GM19351 (cell line): ENCODE results near the gene NAALADL2.
"Not testable (repeated sequence)": the region's sequence is repeated elsewhere in the genome, so short reads cannot be mapped to it uniquely, and the experiment has no call there.

Source experiments
- ATAC-seq: cut with Tn5 transposase; IDR thresholded peaks from one replicate; pipeline ENCODE4 v1.9.1; 2021; ENCODE audit warnings: mild to moderate bottlenecking, moderate library complexity; ENCODE audit not compliant: unreplicated experiment

The NAALADL2 gene

DNA sequence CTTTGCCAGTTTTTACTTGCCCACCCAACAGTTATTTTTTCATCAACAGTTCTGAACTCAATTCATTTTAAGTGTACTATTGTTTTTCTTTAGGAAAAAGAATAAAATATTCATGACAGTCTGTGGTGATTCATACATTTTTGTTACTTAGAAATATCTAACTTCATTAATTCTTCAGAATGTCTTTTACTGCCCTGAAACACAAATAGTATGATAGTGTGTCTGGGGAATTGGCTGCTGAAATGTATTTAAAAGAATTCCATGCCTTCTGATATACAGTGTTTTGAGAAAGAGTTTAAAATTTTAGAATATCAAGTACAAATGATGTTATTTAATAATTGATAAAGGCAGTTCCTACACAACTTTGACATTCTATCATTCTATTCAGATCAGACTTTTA is 854.1 kb downstream of the NAALADL2 start:
- no peak for ATAC-seq

GRCh38 chr3:175716446-175716845 is 857.3 kb downstream of the NAALADL2 start:
- no peak for ATAC-seq

DNA sequence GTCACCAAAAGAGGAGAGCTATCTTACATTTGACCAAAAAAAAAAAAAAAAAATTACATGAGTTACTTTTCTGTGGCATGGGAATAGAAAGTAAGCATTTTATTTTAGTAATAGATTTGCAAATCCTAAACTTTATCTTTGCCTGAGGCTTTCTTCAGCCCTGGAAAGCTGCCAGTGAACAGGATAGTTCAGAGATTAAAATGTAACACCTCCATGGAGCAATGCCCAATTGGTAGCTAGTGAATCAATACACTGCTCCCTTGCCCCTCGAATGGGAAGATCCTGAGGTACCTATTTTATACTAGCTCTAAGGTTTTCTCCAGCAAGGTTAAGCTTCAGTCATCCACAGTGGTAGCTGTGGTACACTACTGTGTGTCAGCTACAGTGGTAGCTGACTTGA is 867.1 kb downstream of the NAALADL2 start:
- ATAC-seq, result no peak

DNA sequence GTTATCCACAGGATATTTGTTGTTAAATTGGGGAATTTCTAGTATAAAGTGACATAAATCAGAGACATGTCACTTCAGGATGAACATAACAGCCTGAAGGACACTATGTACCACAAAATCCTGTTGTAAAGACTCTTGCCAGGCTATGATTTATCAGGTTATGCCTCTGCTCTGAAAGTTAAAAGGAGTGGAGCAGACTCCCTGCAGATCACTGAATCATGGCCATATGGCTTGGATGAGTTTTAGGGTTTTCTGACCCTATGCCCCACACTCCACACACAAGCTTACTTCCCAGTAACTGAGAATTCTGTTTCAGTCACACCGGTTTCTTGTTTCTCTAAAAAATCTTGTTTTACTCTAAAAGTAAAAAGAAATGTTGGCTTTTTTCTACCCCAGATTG is 869.4 kb downstream of the NAALADL2 start:
- no peak for ATAC-seq

- ATAC-seq, result no peak
Measured at GRCh38 chr3:175729466-175729865, 870.3 kb downstream of the NAALADL2 start.

GRCh38 chr3:175731543-175731942 is 872.4 kb downstream of the NAALADL2 start:
- no peak for ATAC-seq

GRCh38 chr3:175732017-175732416 is 872.9 kb downstream of the NAALADL2 start:
- ATAC-seq, result no peak

DNA sequence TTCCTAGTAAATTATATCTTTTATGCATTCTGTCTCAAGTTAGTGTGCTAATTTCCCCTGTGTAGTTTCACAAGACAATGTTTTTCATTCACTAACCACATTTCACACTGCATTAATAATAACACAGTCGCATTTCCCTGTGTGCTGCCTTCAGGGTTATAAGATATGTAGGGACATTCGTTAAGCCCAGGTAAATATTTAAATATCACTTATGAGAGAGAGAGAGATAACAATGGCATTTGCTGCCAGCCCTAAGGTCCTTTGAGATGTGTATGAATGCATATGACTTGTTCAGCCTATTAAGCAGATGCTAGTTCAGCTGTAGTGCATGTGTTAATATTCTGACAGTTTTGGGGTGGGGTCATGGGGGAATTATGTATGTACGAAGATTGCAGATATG is 876.7 kb downstream of the NAALADL2 start:
- ATAC-seq, result no peak

GRCh38 chr3:175737646-175738572 is 878.8 kb downstream of the NAALADL2 start:
- no peak for ATAC-seq

GRCh38 chr3:175741951-175742350 is 882.8 kb downstream of the NAALADL2 start:
- ATAC-seq, result no peak

GRCh38 chr3:175743733-175744400 is 884.7 kb downstream of the NAALADL2 start:
- no peak for ATAC-seq

GRCh38 chr3:175746308-175746707 is 887.2 kb downstream of the NAALADL2 start:
- ATAC-seq, result no peak

GRCh38 chr3:175748087-175748730 is 889.1 kb downstream of the NAALADL2 start:
- no peak for ATAC-seq

GRCh38 chr3:175749981-175750380 is 890.8 kb downstream of the NAALADL2 start:
- no peak for ATAC-seq

DNA sequence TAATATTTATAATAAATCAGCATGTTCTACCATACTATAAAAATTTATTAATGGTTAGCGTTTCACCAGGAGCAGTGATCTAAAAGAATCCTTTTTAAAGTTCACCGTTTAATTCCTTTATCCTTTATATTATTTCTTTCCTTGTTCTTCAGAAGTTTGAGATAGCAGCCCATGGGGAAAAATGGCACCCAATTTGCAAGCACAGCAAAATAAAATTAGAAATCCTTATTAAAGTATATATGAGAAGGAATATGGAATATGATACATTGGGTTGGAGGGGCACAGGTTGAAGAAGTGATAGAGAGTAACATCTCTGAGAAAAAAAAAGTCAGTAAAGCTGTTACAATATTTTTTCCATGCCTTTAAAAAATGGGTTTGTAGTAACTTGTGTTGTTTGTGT is 892.0 kb downstream of the NAALADL2 start:
- ATAC-seq, result no peak

DNA sequence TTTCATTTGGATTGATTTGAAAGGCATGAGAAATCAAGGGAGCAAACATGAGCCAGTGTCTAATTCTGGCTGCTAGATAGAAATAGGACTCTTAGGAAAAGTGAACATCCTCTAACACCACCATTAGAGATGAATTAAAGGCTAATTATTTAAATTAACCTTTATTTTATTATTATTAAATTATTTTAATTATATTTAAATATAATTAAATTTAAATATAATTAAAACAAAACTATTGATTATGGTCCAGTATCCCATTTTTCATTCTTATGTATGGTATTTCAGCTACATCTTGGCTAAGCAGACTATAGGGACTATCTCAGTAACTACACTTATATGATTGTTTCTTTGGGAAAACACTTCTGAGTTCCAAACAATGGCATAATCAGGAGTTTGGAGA is 904.8 kb downstream of the NAALADL2 start:
- no peak for ATAC-seq

- ATAC-seq, result no peak
Measured at GRCh38 chr3:175764722-175765121, 905.6 kb downstream of the NAALADL2 start.

GRCh38 chr3:175770426-175770825 is 911.3 kb downstream of the NAALADL2 start:
- no peak for ATAC-seq

DNA sequence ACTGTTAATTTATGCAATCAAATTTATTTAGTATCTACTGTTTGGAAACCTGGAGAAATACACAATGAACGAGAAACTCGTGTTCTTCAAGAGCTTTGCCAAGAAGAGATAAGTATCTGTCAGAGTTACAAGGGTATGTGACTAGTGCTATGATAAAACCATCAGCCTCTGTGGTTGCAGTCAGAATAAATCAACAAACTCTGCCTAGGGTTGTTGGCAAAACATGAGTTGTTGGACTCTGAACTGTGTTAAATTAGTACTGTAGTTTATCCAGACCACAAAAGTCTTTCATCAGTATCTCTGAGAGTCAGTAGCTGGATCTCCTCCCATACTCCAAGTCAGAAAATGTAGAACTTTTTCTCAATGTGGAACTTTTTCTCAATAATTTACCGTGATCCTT is 918.4 kb downstream of the NAALADL2 start:
- no peak for ATAC-seq

DNA sequence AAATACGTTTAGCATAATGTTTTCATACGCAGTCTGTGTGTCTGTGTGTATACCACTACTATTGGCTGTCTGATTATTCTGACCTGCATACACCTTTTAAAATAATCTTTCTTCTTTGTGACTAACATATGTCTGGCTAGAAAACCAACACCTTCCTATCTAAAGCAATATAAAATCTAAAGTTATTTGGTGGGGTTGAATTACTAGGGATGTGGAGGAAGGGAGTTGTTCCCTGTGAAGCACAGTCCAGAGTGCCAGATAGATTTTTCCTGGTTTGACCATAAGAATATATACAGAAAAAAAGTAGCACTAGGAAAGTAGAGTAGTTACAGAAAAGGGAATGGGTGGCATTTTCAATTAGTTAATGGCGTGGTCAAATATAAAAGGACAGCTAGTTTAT is 918.8 kb downstream of the NAALADL2 start:
- no peak for ATAC-seq

DNA sequence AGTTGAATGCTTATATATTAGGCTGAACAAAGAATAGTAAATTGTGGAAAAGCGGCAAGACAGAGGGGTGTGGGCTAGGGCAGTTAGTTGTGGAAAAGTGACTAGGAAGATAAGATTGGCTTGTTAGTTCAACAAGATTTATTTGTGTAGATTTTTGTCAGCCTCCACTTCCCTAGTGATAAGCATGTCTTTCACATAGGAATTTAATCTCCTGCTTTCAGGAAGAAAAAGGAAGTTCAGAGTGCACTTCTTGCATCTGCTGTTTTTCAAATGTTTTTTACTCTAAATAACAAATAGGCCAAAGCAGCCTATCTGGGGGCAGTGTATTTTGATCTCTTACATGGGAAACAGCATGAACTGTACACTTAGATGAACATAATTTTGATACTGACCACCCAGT is 919.9 kb downstream of the NAALADL2 start:
- ATAC-seq, result no peak

- not testable (repeated sequence) for ATAC-seq
Measured at GRCh38 chr3:175787109-175787508, 928.0 kb downstream of the NAALADL2 start.
